Glutamatergic neuron (in vitro differentiated cells): Measurements from ENCODE around the gene SLC25A51. TPM values are rescaled to one million over a fixed set of nuclear protein-coding genes. Genes with fewer than 3 reads are reported as not detected.

Experiments used
- DNase-seq: peaks from one replicate; pipeline ENCODE4 v3.0.0; 2022
- H3K27ac Mint-ChIP-seq: one replicate; pipeline ENCODE4 v1.8.0; 2020; ENCODE audit warnings: mild to moderate bottlenecking, mixed read lengths, inconsistent platforms; ENCODE audit not compliant: unreplicated experiment
- H3K27me3 Mint-ChIP-seq: one replicate; pipeline ENCODE4 v1.8.0; 2020; ENCODE audit warnings: mild to moderate bottlenecking, moderate library complexity, mixed read lengths, inconsistent platforms; ENCODE audit not compliant: unreplicated experiment
- H3K36me3 Mint-ChIP-seq: one replicate; pipeline ENCODE4 v1.8.0; 2020; ENCODE audit warnings: mild to moderate bottlenecking, mixed read lengths, inconsistent platforms; ENCODE audit not compliant: unreplicated experiment
- H3K4me1 Mint-ChIP-seq: one replicate; pipeline ENCODE4 v1.8.0; 2020; ENCODE audit warnings: mild to moderate bottlenecking, low read depth, mixed read lengths, inconsistent platforms; ENCODE audit not compliant: unreplicated experiment
- H3K4me3 Mint-ChIP-seq: one replicate; pipeline ENCODE4 v1.8.0; 2020; ENCODE audit warnings: mild to moderate bottlenecking, mixed read lengths, inconsistent platforms; ENCODE audit not compliant: unreplicated experiment
- H3K9me3 Mint-ChIP-seq: one replicate; pipeline ENCODE4 v1.8.0; 2020; ENCODE audit warnings: mild to moderate bottlenecking, moderate library complexity, mixed read lengths, inconsistent platforms; ENCODE audit not compliant: unreplicated experiment
- CTCF ChIP-seq: fragments of 200-600 bp; sonication (generic); IDR thresholded peaks from one replicate; pipeline ENCODE4 v1.5.0; 2021; ENCODE audit not compliant: partially characterized antibody, unreplicated experiment
- total RNA-seq: library from RNA; stranded (reverse); fragmentation: NEBNext Ultra II Directional; extraction: Animal tissue kit (Norgen Biotek cat#: 25700); gene quantifications from one replicate; pipeline ENCODE4 v1.2.1, GENCODE V29; 2021; ENCODE audit not compliant: unreplicated experiment

SLC25A51 gene
- total RNA-seq, 1 donor from 2014 or later: 48.6 TPM

- no peak overlapping the region for H3K27ac Mint-ChIP-seq
- no peaks in the 10 kb centered on the region for H3K27me3 Mint-ChIP-seq
- no peaks in the 10 kb centered on the region for H3K36me3 Mint-ChIP-seq
- no peak for TF ChIP-seq CTCF
- DNase-seq: no peak
- peaks cover 1% of the 10 kb centered on the region for H3K9me3 Mint-ChIP-seq
- no peaks in the 10 kb centered on the region for H3K4me1 Mint-ChIP-seq
- H3K4me3 Mint-ChIP-seq: no peak overlapping the region
Measured at GRCh38 chr9:37856551-37856950, 47.4 kb downstream of the SLC25A51 start.

- DNase-seq: no peak
- no peaks in the 10 kb centered on the region for H3K4me1 Mint-ChIP-seq
- H3K4me3 Mint-ChIP-seq: no peak overlapping the region
- H3K27me3 Mint-ChIP-seq: no peaks in the 10 kb centered on the region
- H3K36me3 Mint-ChIP-seq: no peaks in the 10 kb centered on the region
- TF ChIP-seq CTCF: no peak
- H3K9me3 Mint-ChIP-seq: no peaks in the 10 kb centered on the region
- no peak overlapping the region for H3K27ac Mint-ChIP-seq
Measured at GRCh38 chr9:37852222-37852621, 51.7 kb downstream of the SLC25A51 start.

- no peaks in the 10 kb centered on the region for H3K27me3 Mint-ChIP-seq
- no peak for DNase-seq
- H3K27ac Mint-ChIP-seq: no peak overlapping the region
- H3K36me3 Mint-ChIP-seq: no peaks in the 10 kb centered on the region
- no peaks in the 10 kb centered on the region for H3K4me1 Mint-ChIP-seq
- H3K4me3 Mint-ChIP-seq: no peak overlapping the region
- no peaks in the 10 kb centered on the region for H3K9me3 Mint-ChIP-seq
- no peak for TF ChIP-seq CTCF
Measured at GRCh38 chr9:37840560-37841194, 63.2 kb downstream of the SLC25A51 start.

GRCh38 chr9:37839496-37840461 lies 64.1 kb downstream of the SLC25A51 start:
- Mint-ChIP-seq H3K4me3 (no peak overlapping the region), H3K9me3 (no peaks in the 10 kb centered on the region), H3K36me3 (no peaks in the 10 kb centered on the region), H3K27ac (no peak overlapping the region), H3K4me1 (no peaks in the 10 kb centered on the region), H3K27me3 (no peaks in the 10 kb centered on the region)
- no peak for DNase-seq
- no peak for TF ChIP-seq CTCF

Other genes with a start within 250 kb of the SLC25A51 start
- 8.8 TPM for gene TRMT10B, start 150.3 kb downstream of the SLC25A51 start, total RNA-seq
- 45.4 TPM for gene EXOSC3, start 119.1 kb downstream of the SLC25A51 start, total RNA-seq
- gene DCAF10, start 103.3 kb downstream of the SLC25A51 start, total RNA-seq: 19.3 TPM
- gene SHB, start 165.1 kb upstream of the SLC25A51 start, total RNA-seq: 31.7 TPM